Ammon's horn (tissue), 1 donor: Measurements from ENCODE around the gene KBTBD8.

ENCODE experiments used
- DNase-seq: peaks from one replicate; pipeline ENCODE4 v3.0.0-alpha.2; 2016; ENCODE audit warnings: low spot score

The KBTBD8 gene

GRCh38 chr3:66998904-66999235, 763 bp downstream of the KBTBD8 start:
- DNase-seq: no peak

- no peak for DNase-seq
These were observed 1.9 kb downstream of the KBTBD8 start for GRCh38 chr3:67000009-67000408.

GRCh38 chr3:67001086-67001861, 3.2 kb downstream of the KBTBD8 start:
- no peak for DNase-seq

- DNase-seq: no peak
These were observed 7.9 kb downstream of the KBTBD8 start for GRCh38 chr3:67005974-67006373.

GRCh38 chr3:67006460-67006859, 8.4 kb downstream of the KBTBD8 start:
- no peak for DNase-seq

- DNase-seq: no peak
These were observed 10.3 kb downstream of the KBTBD8 start for GRCh38 chr3:67008388-67008787.

- no peak for DNase-seq
These were observed 11.6 kb downstream of the KBTBD8 start for GRCh38 chr3:67009716-67010115.

- no peak for DNase-seq
These were observed 13.5 kb downstream of the KBTBD8 start for GRCh38 chr3:67011414-67012131.

- DNase-seq: no peak
These were observed 14.5 kb downstream of the KBTBD8 start for GRCh38 chr3:67012564-67012963.

- no peak for DNase-seq
These were observed 17.8 kb downstream of the KBTBD8 start for GRCh38 chr3:67015702-67016484.

GRCh38 chr3:67016522-67017080, 18.5 kb downstream of the KBTBD8 start:
- no peak for DNase-seq

- no peak for DNase-seq
These were observed 19.1 kb downstream of the KBTBD8 start for GRCh38 chr3:67017211-67017610.

- DNase-seq: peak; percentile 3
These were observed 20.1 kb downstream of the KBTBD8 start for GRCh38 chr3:67018105-67018788.

- no peak for DNase-seq
These were observed 20.9 kb downstream of the KBTBD8 start for GRCh38 chr3:67018789-67019526.

- DNase-seq: no peak
These were observed 30.1 kb downstream of the KBTBD8 start for GRCh38 chr3:67028001-67028784.

GRCh38 chr3:67030785-67031740, 33.0 kb downstream of the KBTBD8 start:
- no peak for DNase-seq

- no peak for DNase-seq
These were observed 33.9 kb downstream of the KBTBD8 start for GRCh38 chr3:67031986-67032385.

GRCh38 chr3:67033079-67033478, 35.0 kb downstream of the KBTBD8 start:
- no peak for DNase-seq

GRCh38 chr3:67034371-67034770, 36.3 kb downstream of the KBTBD8 start:
- DNase-seq: no peak
